ENCODE measurements around the gene APEX1. TPM values are rescaled to one million over a fixed set of nuclear protein-coding genes. Genes with fewer than 3 reads are reported as not detected.

Gene APEX1
- total RNA-seq, 2 experiments from 2014 or later: 186 to 193 TPM

- Mint-ChIP-seq H3K27ac (peak within 1 kb of the TSS; percentile 93), H3K27me3 (no peaks in the 10 kb centered on the region), H3K4me1 (ENCODE audit: low read depth) (peaks cover 33% of the 10 kb centered on the region), H3K9me3 (no peaks in the 10 kb centered on the region), H3K4me3 (peak within 1 kb of the TSS; percentile 91), H3K36me3 (peaks cover 24% of the 10 kb centered on the region)
- ChIA-PET CTCF (interaction anchor here (1.0 to 2.6 kb wide), 8 partner anchors 8 to 510 kb away, joined by 3 to 12 read pairs (median 4); partner anchors contain the start of genes PARP2 and PNP), POLR2A (interaction anchor here (0.6 to 4.5 kb wide), 7 partner anchors 8 to 626 kb away, joined by 3 to 37 read pairs (median 5); partner anchors contain the start of genes PARP2 and PNP)
- intact Hi-C loops (cut with micrococcal nuclease): loop anchor here (1.0 to 5.0 kb wide), 7 partner anchors 8 to 806 kb away; partner anchors contain the start of genes HNRNPC, PARP2 and PNP
- peak; percentile 99 for DNase-seq
Observed at GRCh38 chr14:20461225-20462141, 6.5 kb downstream of the APEX1 start, which contains the start of gene PIP4P1. PIP4P1 (minus strand) TSS chr14:20461434; CDS start chr14:20461325, 109 bp downstream.

GRCh38 chr14:20468764-20469241, 13.8 kb downstream of the APEX1 start:
- ChIA-PET CTCF (interaction anchor here (0.7 to 2.3 kb wide), 2 partner anchors 13 to 162 kb away, joined by 3 to 12 read pairs; partner anchors contain the start of genes APEX1 and OSGEP), POLR2A (interaction anchor here (1.0 to 5.0 kb wide), 10 partner anchors 7 to 137 kb away, joined by 3 to 66 read pairs (median 8); partner anchors contain the start of genes APEX1, CCNB1IP1, OSGEP and PARP2)
- no peaks in the 10 kb centered on the region for H3K9me3 Mint-ChIP-seq
- H3K4me3 Mint-ChIP-seq: peak overlapping the region; percentile 89
- intact Hi-C loops (cut with micrococcal nuclease): loop anchor here (1.0 to 2.0 kb wide), 9 partner anchors 8 to 213 kb away; partner anchors contain the start of genes APEX1, CCNB1IP1, PARP2 and PIP4P1
- peaks cover 33% of the 10 kb centered on the region for H3K4me1 Mint-ChIP-seq (ENCODE audit: low read depth)
- peaks cover 35% of the 10 kb centered on the region for H3K36me3 Mint-ChIP-seq
- no peak for DNase-seq
- no peaks in the 10 kb centered on the region for H3K27me3 Mint-ChIP-seq
- peak overlapping the region; percentile 99 for H3K27ac Mint-ChIP-seq

GRCh38 chr14:20469242-20469889, 14.3 kb downstream of the APEX1 start, which contains the start of gene PNP:
PNP (plus strand) TSS chr14:20469406; CDS start chr14:20469525, 119 bp downstream.
- DNase-seq: peak; percentile 93
- H3K4me3 Mint-ChIP-seq: peak within 1 kb of the TSS; percentile 89
- ChIA-PET POLR2A (interaction anchor here (0.8 to 5.0 kb wide), 15 partner anchors 8 to 143 kb away, joined by 3 to 66 read pairs (median 5); partner anchors contain the start of genes APEX1, CCNB1IP1, OSGEP and PARP2), CTCF (interaction anchor here (0.9 to 2.3 kb wide), 7 partner anchors 8 to 137 kb away, joined by 3 to 12 read pairs (median 4); partner anchors contain the start of genes APEX1, OSGEP, PARP2 and PIP4P1)
- H3K27me3 Mint-ChIP-seq: no peaks in the 10 kb centered on the region
- H3K4me1 Mint-ChIP-seq (ENCODE audit: low read depth): peaks cover 39% of the 10 kb centered on the region
- intact Hi-C loops (cut with micrococcal nuclease): loop anchor here (1.0 to 2.0 kb wide), 9 partner anchors 8 to 213 kb away; partner anchors contain the start of genes APEX1, CCNB1IP1, PARP2 and PIP4P1
- H3K9me3 Mint-ChIP-seq: no peaks in the 10 kb centered on the region
- peaks cover 41% of the 10 kb centered on the region for H3K36me3 Mint-ChIP-seq
- H3K27ac Mint-ChIP-seq: peak within 1 kb of the TSS; percentile 99

GRCh38 chr14:20469890-20470602, 15.0 kb downstream of the APEX1 start:
- Mint-ChIP-seq H3K4me3 (peak overlapping the region; percentile 89), H3K27me3 (no peaks in the 10 kb centered on the region), H3K36me3 (peaks cover 48% of the 10 kb centered on the region), H3K4me1 (ENCODE audit: low read depth) (peaks cover 45% of the 10 kb centered on the region), H3K9me3 (no peaks in the 10 kb centered on the region), H3K27ac (peak overlapping the region; percentile 99)
- peak; percentile 83 for DNase-seq
- intact Hi-C loops (cut with micrococcal nuclease): loop anchor here (1.0 to 2.0 kb wide), 11 partner anchors 7 to 212 kb away; partner anchors contain the start of genes APEX1, CCNB1IP1, PARP2 and PIP4P1
- ChIA-PET POLR2A (interaction anchor here (0.7 to 5.0 kb wide), 16 partner anchors 8 to 143 kb away, joined by 3 to 66 read pairs (median 5); partner anchors contain the start of genes APEX1, CCNB1IP1, OSGEP and PARP2), CTCF (interaction anchor here (0.6 to 2.3 kb wide), 9 partner anchors 9 to 138 kb away, joined by 3 to 12 read pairs (median 4); partner anchors contain the start of genes APEX1, OSGEP, PARP2 and PIP4P1)

- peak overlapping the region; percentile 89 for H3K4me3 Mint-ChIP-seq
- H3K27me3 Mint-ChIP-seq: no peaks in the 10 kb centered on the region
- peaks cover 53% of the 10 kb centered on the region for H3K36me3 Mint-ChIP-seq
- H3K4me1 Mint-ChIP-seq (ENCODE audit: low read depth): peaks cover 50% of the 10 kb centered on the region
- peak overlapping the region; percentile 99 for H3K27ac Mint-ChIP-seq
- POLR2A ChIA-PET: interaction anchor here (1.1 to 5.0 kb wide), 8 partner anchors 9 to 127 kb away, joined by 5 to 66 read pairs (median 13); partner anchors contain the start of genes APEX1, OSGEP, PARP2 and PIP4P1
- intact Hi-C loops (cut with micrococcal nuclease): loop anchor here (1.0 kb wide), 2 partner anchors 21 to 25 kb away; no protein-coding TSS in a partner anchor
- CTCF ChIA-PET: interaction anchor here (0.6 to 1.7 kb wide), 5 partner anchors 9 to 138 kb away, joined by 3 to 7 read pairs (median 3); partner anchors contain the start of genes PIP4P1 and TEP1
- DNase-seq: no peak
- H3K9me3 Mint-ChIP-seq: no peaks in the 10 kb centered on the region
Observed at GRCh38 chr14:20470603-20470901, 15.5 kb downstream of the APEX1 start.

- no peak for DNase-seq
- H3K9me3 Mint-ChIP-seq: no peaks in the 10 kb centered on the region
- H3K36me3 Mint-ChIP-seq: peaks cover 74% of the 10 kb centered on the region
- intact Hi-C loops (cut with micrococcal nuclease): no loop called here
- peak overlapping the region; percentile 4 for H3K4me3 Mint-ChIP-seq
- H3K4me1 Mint-ChIP-seq (ENCODE audit: low read depth): peaks cover 71% of the 10 kb centered on the region
- H3K27me3 Mint-ChIP-seq: no peaks in the 10 kb centered on the region
- ChIA-PET POLR2A (interaction anchor here (0.8 to 5.0 kb wide), 3 partner anchors 11 to 18 kb away, joined by 4 to 66 read pairs (median 5); partner anchors contain the start of genes APEX1, OSGEP and PIP4P1), CTCF (interaction anchor here (0.7 to 1.3 kb wide), 3 partner anchors 10 to 57 kb away, joined by 3 read pairs; partner anchors contain the start of gene PIP4P1)
- peak overlapping the region; percentile 72 for H3K27ac Mint-ChIP-seq
Observed at GRCh38 chr14:20472536-20473169, 17.6 kb downstream of the APEX1 start.

- POLR2A ChIA-PET: interaction anchor here (1.0 to 1.2 kb wide), 2 partner anchors 11 to 133 kb away, joined by 3 to 4 read pairs; partner anchors contain the start of gene PARP2
- no peak for DNase-seq
- H3K27ac Mint-ChIP-seq: peak overlapping the region; percentile 91
- H3K36me3 Mint-ChIP-seq: peaks cover 61% of the 10 kb centered on the region
- no peaks in the 10 kb centered on the region for H3K9me3 Mint-ChIP-seq
- peaks cover 71% of the 10 kb centered on the region for H3K4me1 Mint-ChIP-seq (ENCODE audit: low read depth)
- no peaks in the 10 kb centered on the region for H3K27me3 Mint-ChIP-seq
- H3K4me3 Mint-ChIP-seq: no peak overlapping the region
- intact Hi-C loops (cut with micrococcal nuclease): loop anchor here (1.0 kb wide), 1 partner anchor 7 kb away; the partner anchor contains the start of gene PNP
- CTCF ChIA-PET: interaction anchor here (0.6 to 1.5 kb wide), 2 partner anchors 14 to 54 kb away, joined by 3 to 4 read pairs; no protein-coding TSS in a partner anchor
Observed at GRCh38 chr14:20476776-20477175, 21.8 kb downstream of the APEX1 start.

GRCh38 chr14:20477211-20477876, 22.3 kb downstream of the APEX1 start:
- CTCF ChIA-PET: interaction anchor here (0.6 to 1.5 kb wide), 4 partner anchors 14 to 64 kb away, joined by 3 to 4 read pairs (median 3); no protein-coding TSS in a partner anchor
- peak; percentile 49 for DNase-seq
- intact Hi-C loops (cut with micrococcal nuclease): loop anchor here (1.0 kb wide), 1 partner anchor 8 kb away; the partner anchor contains the start of gene PNP

GRCh38 chr14:20478894-20479293, 23.9 kb downstream of the APEX1 start:
- intact Hi-C loops (cut with micrococcal nuclease): no loop called here
- DNase-seq: no peak
- peaks cover 71% of the 10 kb centered on the region for H3K4me1 Mint-ChIP-seq (ENCODE audit: low read depth)
- H3K27me3 Mint-ChIP-seq: no peaks in the 10 kb centered on the region
- H3K4me3 Mint-ChIP-seq: no peak overlapping the region
- POLR2A ChIA-PET: interaction anchor here (1.4 to 4.2 kb wide), 3 partner anchors 9 to 10 kb away, joined by 5 to 19 read pairs (median 9); partner anchors contain the start of gene PNP
- CTCF ChIA-PET: no interaction called here
- H3K36me3 Mint-ChIP-seq: peaks cover 45% of the 10 kb centered on the region
- H3K27ac Mint-ChIP-seq: no peak overlapping the region
- H3K9me3 Mint-ChIP-seq: no peaks in the 10 kb centered on the region

More at GRCh38 chr14:20477211-20477876, 22.3 kb downstream of the APEX1 start:
- Mint-ChIP-seq H3K9me3 (no peaks in the 10 kb centered on the region), H3K27ac (peak overlapping the region; percentile 91), H3K4me3 (no peak overlapping the region), H3K4me1 (ENCODE audit: low read depth) (peaks cover 70% of the 10 kb centered on the region), H3K27me3 (no peaks in the 10 kb centered on the region), H3K36me3 (peaks cover 56% of the 10 kb centered on the region)
- POLR2A ChIA-PET: interaction anchor here (0.8 to 1.7 kb wide), 2 partner anchors 8 to 134 kb away, joined by 3 to 9 read pairs; partner anchors contain the start of gene PNP
